Activated CD8-positive, alpha-beta memory T cell treated with anti-CD3 and anti-CD28 coated beads for 4 hours (primary cell): ENCODE results near the gene SETD4.
"Not testable (repeated sequence)": the region's sequence is repeated elsewhere in the genome, so short reads cannot be mapped to it uniquely, and the experiment has no call there.

Experiments
- DNase-seq, 2 donors: peaks; one replicate each; pipeline ENCODE4 v3.0.0-alpha.2; 2020; ENCODE audit warnings: low read depth in 2 of 2

Gene SETD4

GRCh38 chr21:36060159-36060921 lies at the start of gene SETD4:
SETD4 (minus strand) TSS chr21:36060526; CDS start chr21:36058888, 1,638 bp downstream.
- peak; percentile 85 for DNase-seq

GRCh38 chr21:36109868-36110267 lies 49.5 kb upstream of the SETD4 start:
- DNase-seq, result no peak

- no peak for DNase-seq
These were observed 45.1 kb upstream of the SETD4 start for GRCh38 chr21:36105327-36105842.

- peak in 1 of 2 donors; percentile 7 for DNase-seq
These were observed 44.3 kb upstream of the SETD4 start for GRCh38 chr21:36104317-36105300.

GRCh38 chr21:36103434-36103833 lies 43.1 kb upstream of the SETD4 start:
- DNase-seq, result no peak

- no peak for DNase-seq
These were observed 40.8 kb upstream of the SETD4 start for GRCh38 chr21:36100971-36101641.

- DNase-seq, result not testable (repeated sequence)
These were observed 39.4 kb upstream of the SETD4 start for GRCh38 chr21:36099695-36100211.

- DNase-seq, result no peak
These were observed 38.7 kb upstream of the SETD4 start for GRCh38 chr21:36099000-36099399.

GRCh38 chr21:36098182-36098532 lies 37.8 kb upstream of the SETD4 start:
- DNase-seq, result no peak

GRCh38 chr21:36097427-36098181 lies 37.3 kb upstream of the SETD4 start:
- DNase-seq, result no peak

- DNase-seq, result no peak
These were observed 36.3 kb upstream of the SETD4 start for GRCh38 chr21:36096398-36097290.

GRCh38 chr21:36093512-36093911 lies 33.2 kb upstream of the SETD4 start:
- DNase-seq, result no peak

GRCh38 chr21:36092681-36093080 lies 32.4 kb upstream of the SETD4 start:
- DNase-seq, result no peak

GRCh38 chr21:36089946-36090345 lies 29.6 kb upstream of the SETD4 start:
- DNase-seq, result no peak

- no peak for DNase-seq
These were observed 27.2 kb upstream of the SETD4 start for GRCh38 chr21:36087362-36088138.

GRCh38 chr21:36082237-36082664 lies 21.9 kb upstream of the SETD4 start:
- no peak for DNase-seq

GRCh38 chr21:36080386-36080785 lies 20.1 kb upstream of the SETD4 start:
- DNase-seq, result no peak

- DNase-seq, result no peak
These were observed 19.3 kb upstream of the SETD4 start for GRCh38 chr21:36079671-36080070.
